ENCODE results near the gene TSPAN19. TPM values are rescaled to one million over a fixed set of nuclear protein-coding genes. Genes with fewer than 3 reads are reported as not detected.

The TSPAN19 gene
- polyA plus RNA-seq, 2 donors = 0.05 TPM; not detected in 1

GRCh38 chr12:84986117-84986516, 50.0 kb downstream of the TSPAN19 start:
- Histone ChIP-seq H3K4me3 (ENCODE audit: low read depth in 1 of 2, low read length in 2 of 2) (no peak overlapping the region), H3K27ac (ENCODE audit: low read depth in 2 of 2, low read length in 1 of 2) (no peak overlapping the region), H3K36me3 (ENCODE audit: control insufficient read depth in 2 of 2, insufficient read depth in 2 of 2, low read length in 1 of 2) (no peaks in the 10 kb centered on the region), H3K4me1 (ENCODE audit: control insufficient read depth in 2 of 2, insufficient read depth in 2 of 2, low read length in 1 of 2) (no peaks in the 10 kb centered on the region), H3K9me3 (ENCODE audit: control insufficient read depth in 2 of 2, insufficient read depth in 1 of 2, low read depth in 1 of 2, low read length in 1 of 2) (no peaks in the 10 kb centered on the region), H3K27me3 (ENCODE audit: control insufficient read depth in 1 of 2, insufficient read depth in 2 of 2, low read length in 2 of 2) (no peaks in the 10 kb centered on the region)
- 70 to 72% methylated on average over 2 of the region's 2 CpGs for WGBS, 2 donors

GRCh38 chr12:84983289-84983688, 52.8 kb downstream of the TSPAN19 start:
- WGBS, 2 donors = 70 to 76% methylated on average over 3 of the region's 3 CpGs
- no peak overlapping the region for H3K27ac ChIP-seq (ENCODE audit: low read depth in 2 of 2, low read length in 1 of 2)
- H3K36me3 ChIP-seq (ENCODE audit: control insufficient read depth in 2 of 2, insufficient read depth in 2 of 2, low read length in 1 of 2) = no peaks in the 10 kb centered on the region
- no peaks in the 10 kb centered on the region for H3K27me3 ChIP-seq (ENCODE audit: control insufficient read depth in 1 of 2, insufficient read depth in 2 of 2, low read length in 2 of 2)
- no peak overlapping the region for H3K4me3 ChIP-seq (ENCODE audit: low read depth in 1 of 2, low read length in 2 of 2)
- H3K9me3 ChIP-seq (ENCODE audit: control insufficient read depth in 2 of 2, insufficient read depth in 1 of 2, low read depth in 1 of 2, low read length in 1 of 2) = no peaks in the 10 kb centered on the region
- no peaks in the 10 kb centered on the region for H3K4me1 ChIP-seq (ENCODE audit: control insufficient read depth in 2 of 2, insufficient read depth in 2 of 2, low read length in 1 of 2)

GRCh38 chr12:84982888-84983287, 53.2 kb downstream of the TSPAN19 start:
- Histone ChIP-seq H3K4me1 (ENCODE audit: control insufficient read depth in 2 of 2, insufficient read depth in 2 of 2, low read length in 1 of 2) (no peaks in the 10 kb centered on the region), H3K36me3 (ENCODE audit: control insufficient read depth in 2 of 2, insufficient read depth in 2 of 2, low read length in 1 of 2) (no peaks in the 10 kb centered on the region), H3K4me3 (ENCODE audit: low read depth in 1 of 2, low read length in 2 of 2) (no peak overlapping the region), H3K27ac (ENCODE audit: low read depth in 2 of 2, low read length in 1 of 2) (no peak overlapping the region), H3K27me3 (ENCODE audit: control insufficient read depth in 1 of 2, insufficient read depth in 2 of 2, low read length in 2 of 2) (no peaks in the 10 kb centered on the region), H3K9me3 (ENCODE audit: control insufficient read depth in 2 of 2, insufficient read depth in 1 of 2, low read depth in 1 of 2, low read length in 1 of 2) (no peaks in the 10 kb centered on the region)
- WGBS, 2 donors = 93 to 94% methylated on average over 1 of the region's 1 CpG

- H3K27me3 ChIP-seq (ENCODE audit: control insufficient read depth in 1 of 2, insufficient read depth in 2 of 2, low read length in 2 of 2) = no peaks in the 10 kb centered on the region
- no peaks in the 10 kb centered on the region for H3K36me3 ChIP-seq (ENCODE audit: control insufficient read depth in 2 of 2, insufficient read depth in 2 of 2, low read length in 1 of 2)
- 15 to 19% methylated on average over 1 of the region's 1 CpG for WGBS, 2 donors
- no peak overlapping the region for H3K4me3 ChIP-seq (ENCODE audit: low read depth in 1 of 2, low read length in 2 of 2)
- H3K27ac ChIP-seq (ENCODE audit: low read depth in 2 of 2, low read length in 1 of 2) = no peak overlapping the region
- H3K9me3 ChIP-seq (ENCODE audit: control insufficient read depth in 2 of 2, insufficient read depth in 1 of 2, low read depth in 1 of 2, low read length in 1 of 2) = no peaks in the 10 kb centered on the region
- H3K4me1 ChIP-seq (ENCODE audit: control insufficient read depth in 2 of 2, insufficient read depth in 2 of 2, low read length in 1 of 2) = no peaks in the 10 kb centered on the region
These were observed 57.2 kb downstream of the TSPAN19 start for GRCh38 chr12:84978921-84979320.

GRCh38 chr12:84976133-84976532, 59.9 kb downstream of the TSPAN19 start:
- no peaks in the 10 kb centered on the region for H3K9me3 ChIP-seq (ENCODE audit: control insufficient read depth in 2 of 2, insufficient read depth in 1 of 2, low read depth in 1 of 2, low read length in 1 of 2)
- H3K27ac ChIP-seq (ENCODE audit: low read depth in 2 of 2, low read length in 1 of 2) = no peak overlapping the region
- no peak overlapping the region for H3K4me3 ChIP-seq (ENCODE audit: low read depth in 1 of 2, low read length in 2 of 2)
- no peaks in the 10 kb centered on the region for H3K27me3 ChIP-seq (ENCODE audit: control insufficient read depth in 1 of 2, insufficient read depth in 2 of 2, low read length in 2 of 2)
- WGBS, 2 donors = 92 to 93% methylated on average over 3 of the region's 3 CpGs
- H3K36me3 ChIP-seq (ENCODE audit: control insufficient read depth in 2 of 2, insufficient read depth in 2 of 2, low read length in 1 of 2) = no peaks in the 10 kb centered on the region
- H3K4me1 ChIP-seq (ENCODE audit: control insufficient read depth in 2 of 2, insufficient read depth in 2 of 2, low read length in 1 of 2) = no peaks in the 10 kb centered on the region

GRCh38 chr12:84974155-84974815, 61.8 kb downstream of the TSPAN19 start:
- Histone ChIP-seq H3K27ac (ENCODE audit: low read depth in 2 of 2, low read length in 1 of 2) (no peak overlapping the region), H3K27me3 (ENCODE audit: control insufficient read depth in 1 of 2, insufficient read depth in 2 of 2, low read length in 2 of 2) (no peaks in the 10 kb centered on the region), H3K4me1 (ENCODE audit: control insufficient read depth in 2 of 2, insufficient read depth in 2 of 2, low read length in 1 of 2) (no peaks in the 10 kb centered on the region), H3K4me3 (ENCODE audit: low read depth in 1 of 2, low read length in 2 of 2) (no peak overlapping the region), H3K9me3 (ENCODE audit: control insufficient read depth in 2 of 2, insufficient read depth in 1 of 2, low read depth in 1 of 2, low read length in 1 of 2) (no peaks in the 10 kb centered on the region), H3K36me3 (ENCODE audit: control insufficient read depth in 2 of 2, insufficient read depth in 2 of 2, low read length in 1 of 2) (no peaks in the 10 kb centered on the region)
- WGBS, 2 donors = 89 to 92% methylated on average over 2 of the region's 2 CpGs

GRCh38 chr12:84973026-84973425, 63.1 kb downstream of the TSPAN19 start:
- no peak overlapping the region for H3K4me3 ChIP-seq (ENCODE audit: low read depth in 1 of 2, low read length in 2 of 2)
- no peaks in the 10 kb centered on the region for H3K36me3 ChIP-seq (ENCODE audit: control insufficient read depth in 2 of 2, insufficient read depth in 2 of 2, low read length in 1 of 2)
- no peaks in the 10 kb centered on the region for H3K9me3 ChIP-seq (ENCODE audit: control insufficient read depth in 2 of 2, insufficient read depth in 1 of 2, low read depth in 1 of 2, low read length in 1 of 2)

GRCh38 chr12:84969226-84969625, 66.9 kb downstream of the TSPAN19 start:
- no peak overlapping the region for H3K27ac ChIP-seq (ENCODE audit: low read depth in 2 of 2, low read length in 1 of 2)
- H3K27me3 ChIP-seq (ENCODE audit: control insufficient read depth in 1 of 2, insufficient read depth in 2 of 2, low read length in 2 of 2) = no peaks in the 10 kb centered on the region
- 41 to 50% methylated on average over 3 of the region's 3 CpGs for WGBS, 2 donors
- H3K9me3 ChIP-seq (ENCODE audit: control insufficient read depth in 2 of 2, insufficient read depth in 1 of 2, low read depth in 1 of 2, low read length in 1 of 2) = no peaks in the 10 kb centered on the region
- no peaks in the 10 kb centered on the region for H3K4me1 ChIP-seq (ENCODE audit: control insufficient read depth in 2 of 2, insufficient read depth in 2 of 2, low read length in 1 of 2)
- no peak overlapping the region for H3K4me3 ChIP-seq (ENCODE audit: low read depth in 1 of 2, low read length in 2 of 2)
- no peaks in the 10 kb centered on the region for H3K36me3 ChIP-seq (ENCODE audit: control insufficient read depth in 2 of 2, insufficient read depth in 2 of 2, low read length in 1 of 2)

More at GRCh38 chr12:84973026-84973425, 63.1 kb downstream of the TSPAN19 start:
- Histone ChIP-seq H3K4me1 (ENCODE audit: control insufficient read depth in 2 of 2, insufficient read depth in 2 of 2, low read length in 1 of 2) (no peaks in the 10 kb centered on the region), H3K27me3 (ENCODE audit: control insufficient read depth in 1 of 2, insufficient read depth in 2 of 2, low read length in 2 of 2) (no peaks in the 10 kb centered on the region), H3K27ac (ENCODE audit: low read depth in 2 of 2, low read length in 1 of 2) (no peak overlapping the region)

Other genes with a start within 250 kb of the TSPAN19 start
- gene SLC6A15, start 123.5 kb downstream of the TSPAN19 start, polyA plus RNA-seq = 1 to 10 TPM; 2.0 to 2.6 TPM
- under 1 TPM; 0.05 to 0.16 TPM for gene LRRIQ1, start 74 bp upstream of the TSPAN19 start, polyA plus RNA-seq
- not detected for gene ALX1, start 243.9 kb upstream of the TSPAN19 start, polyA plus RNA-seq